HCT116 (cell line): ENCODE measurements around the gene GALK2. TPM values are rescaled to one million over a fixed set of nuclear protein-coding genes. Genes with fewer than 3 reads are reported as not detected.

Source experiments
- ATAC-seq: fragments of 200-7000 bp; cut with Tn5 transposase; 2 replicates; pipeline ENCODE4 v1.9.1; 2020; ENCODE audit warnings: mild to moderate bottlenecking, moderate library complexity
- BruUV-seq: library from RNA; stranded (reverse); fragments of 400-500 nt; replicated peaks from 2 replicates; lab custom pipeline; 2021; lab: Mats Ljungman, UMichigan
- CTCF ChIA-PET: fragments of 300-600 bp; sonication (Branson Sonifier 250); formaldehyde crosslinking; loops from one replicate; lab custom pipeline; 2021; ENCODE audit warnings: antibody characterized with exemption; lab: Charles Lee
- POLR2A ChIA-PET: fragments of 300-600, 350-600 bp; sonication (Branson Sonifier 250); formaldehyde crosslinking; loops from one replicate; lab custom pipeline; 2021; ENCODE audit warnings: antibody characterized with exemption; lab: Charles Lee
- RAD21 ChIA-PET, 2 experiments: fragments of 300-600 bp; sonication (Branson Sonifier 250); formaldehyde crosslinking; loops; one replicate each; lab custom pipeline; 2023; ENCODE audit warnings: low total read pairs in 2 of 2; ENCODE audit not compliant: uncharacterized antibody in 2 of 2, unreplicated experiment in 2 of 2, low non-redundant PET in 1 of 2; lab: Charles Lee
- DNase-seq: peaks from one replicate; pipeline ENCODE4 v3.0.0-alpha.2; 2010; ENCODE audit warnings: low read depth, low spot score
- H2AFZ ChIP-seq: fragments of 200-600 bp; shearing (Covaris generic), sonication (generic); 2 replicates; pipeline ENCODE4 v1.6.1; 2017; ENCODE audit warnings: low read depth, mixed run types, mixed read lengths, antibody characterized with exemption, low read length; ENCODE audit not compliant: poor library complexity, severe bottlenecking
- H3K27ac ChIP-seq: 2 replicates; pipeline ENCODE4 v1.5.1; 2012; ENCODE audit warnings: low read depth, low read length
- H3K27me3 ChIP-seq: fragments of 200-600 bp; sonication (generic); 2 replicates; pipeline ENCODE4 v1.6.1; 2016; ENCODE audit warnings: mixed run types, low read length, mixed read lengths; ENCODE audit not compliant: insufficient read depth
- H3K36me3 ChIP-seq, 2 experiments: fragments of 200-500 bp in 1 of 2; fragments of 200-600 bp in 1 of 2; sonication (Bioruptor generic) in 1 of 2; sonication (generic) in 1 of 2; 2 replicates each; pipeline versions ENCODE4 v1.5.1 to v1.6.1; 2014 to 2016; ENCODE audit warnings: low read length in 2 of 2, inconsistent platforms in 1 of 2, mixed read lengths in 1 of 2, mixed run types in 1 of 2; ENCODE audit not compliant: insufficient read depth in 2 of 2, control insufficient read depth in 1 of 2
- H3K4me1 ChIP-seq, 2 experiments: fragments of 200-600 bp in 1 of 2; sonication (generic) in 1 of 2; 2 replicates each; pipeline versions ENCODE4 v1.5.1 to v1.6.1; 2012 to 2017; ENCODE audit warnings: low read length in 2 of 2, inconsistent platforms in 1 of 2, mild to moderate bottlenecking in 1 of 2, mixed read lengths in 1 of 2, mixed run types in 1 of 2, moderate library complexity in 1 of 2; ENCODE audit not compliant: insufficient read depth in 2 of 2, control insufficient read depth in 1 of 2
- H3K4me2 ChIP-seq: fragments of 200-600 bp; sonication (generic); 2 replicates; pipeline ENCODE4 v1.6.1; 2017; ENCODE audit warnings: mixed run types, low read length, mixed read lengths
- H3K4me3 ChIP-seq, 2 experiments: fragments of 200-600 bp in 1 of 2; sonication (generic) in 1 of 2; replicated peaks in 1 of 2; 2 replicates each; pipeline ENCODE4 v1.5.1; 2011 to 2016; ENCODE audit warnings: low read length in 2 of 2, control low read depth in 1 of 2, low read depth in 1 of 2, mild to moderate bottlenecking in 1 of 2, mixed read lengths in 1 of 2, mixed run types in 1 of 2
- H3K79me2 ChIP-seq: fragments of 200-600 bp; sonication (generic); 2 replicates; pipeline ENCODE4 v1.6.1; 2017; ENCODE audit warnings: mild to moderate bottlenecking, mixed run types, low read length, moderate library complexity, mixed read lengths; ENCODE audit not compliant: insufficient read depth
- H3K9ac ChIP-seq: fragments of 200-600 bp; sonication (generic); 2 replicates; pipeline ENCODE4 v1.6.1; 2016; ENCODE audit warnings: low read length, mixed read lengths
- H3K9me2 ChIP-seq: fragments of 200-600 bp; sonication (generic), shearing (Covaris generic); 2 replicates; pipeline ENCODE4 v1.6.1; 2017; ENCODE audit warnings: mixed run types, mild to moderate bottlenecking, moderate library complexity; ENCODE audit not compliant: insufficient read depth
- H3K9me3 ChIP-seq, 2 experiments: fragments of 200-500 bp in 1 of 2; fragments of 200-600 bp in 1 of 2; sonication (Bioruptor generic) in 1 of 2; sonication (generic) in 1 of 2; 2 replicates each; pipeline ENCODE4 v1.6.1; 2014 to 2017; ENCODE audit warnings: low read length in 2 of 2, mixed read lengths in 2 of 2, inconsistent platforms in 1 of 2, low read depth in 1 of 2, mild to moderate bottlenecking in 1 of 2, mixed run types in 1 of 2, moderate library complexity in 1 of 2; ENCODE audit not compliant: control insufficient read depth in 1 of 2, insufficient read depth in 1 of 2
- H4K20me1 ChIP-seq: fragments of 200-600 bp; sonication (generic), shearing (Covaris generic); 2 replicates; pipeline ENCODE4 v1.6.1; 2017; ENCODE audit warnings: mixed run types, mild to moderate bottlenecking, moderate library complexity; ENCODE audit not compliant: insufficient read depth
- ATF3 ChIP-seq: IDR thresholded peaks from 2 replicates; pipeline ENCODE4 v1.6.1; 2012
- CBX3 ChIP-seq: IDR thresholded peaks from 2 replicates; pipeline ENCODE4 v1.6.1; 2012; ENCODE audit warnings: low read depth
- CTCF ChIP-seq, 3 experiments: fragments of 200-600 bp in 1 of 3; sonication (generic) in 1 of 3; IDR thresholded peaks in 2 of 3; conservative IDR thresholded peaks in 1 of 3; 2 replicates each; pipeline ENCODE4 v1.5.1; 2012 to 2017; ENCODE audit warnings: low read depth in 2 of 3, low read length in 2 of 3, antibody characterized with exemption in 1 of 3, borderline replicate concordance in 1 of 3, control low read depth in 1 of 3, mild to moderate bottlenecking in 1 of 3, mixed read lengths in 1 of 3, mixed run types in 1 of 3, moderate library complexity in 1 of 3; ENCODE audit not compliant: insufficient read depth in 1 of 3
- EGR1 ChIP-seq: IDR thresholded peaks from 2 replicates; pipeline ENCODE4 v1.6.1; 2012; ENCODE audit warnings: low read depth
- ELF1 ChIP-seq: IDR thresholded peaks from 2 replicates; pipeline ENCODE4 v1.6.1; 2012; ENCODE audit warnings: low read depth, borderline replicate concordance
- EZH2phosphoT487 ChIP-seq: fragments of 200-600 bp; IDR thresholded peaks from 2 replicates; pipeline ENCODE4 v1.6.1; 2018; ENCODE audit warnings: antibody characterized with exemption, borderline replicate concordance
- JUND ChIP-seq: IDR thresholded peaks from 2 replicates; pipeline ENCODE4 v1.6.1; 2012
- MAX ChIP-seq: IDR thresholded peaks from 2 replicates; pipeline ENCODE4 v1.6.1; 2012
- POLR2A ChIP-seq: IDR thresholded peaks from 2 replicates; pipeline ENCODE4 v1.7.0; 2011; ENCODE audit warnings: borderline replicate concordance; ENCODE audit not compliant: insufficient read depth, insufficient read length; ENCODE audit errors: extremely low read depth
- RAD21 ChIP-seq: IDR thresholded peaks from 2 replicates; pipeline ENCODE4 v1.6.1; 2012; ENCODE audit warnings: low read depth, mild to moderate bottlenecking
- REST ChIP-seq: IDR thresholded peaks from 2 replicates; pipeline ENCODE4 v1.6.1; 2012; ENCODE audit warnings: low read depth
- SIN3A ChIP-seq: IDR thresholded peaks from 2 replicates; pipeline ENCODE4 v1.6.1; 2012; ENCODE audit warnings: low read depth
- SP1 ChIP-seq: IDR thresholded peaks from 2 replicates; pipeline ENCODE4 v1.6.1; 2012; ENCODE audit warnings: low read depth
- SRF ChIP-seq: IDR thresholded peaks from 2 replicates; pipeline ENCODE4 v1.6.1; 2012; ENCODE audit warnings: low read depth
- YY1 ChIP-seq: IDR thresholded peaks from 2 replicates; pipeline ENCODE4 v1.6.1; 2011; ENCODE audit warnings: low read length, low read depth, moderate library complexity, mild to moderate bottlenecking; ENCODE audit not compliant: insufficient replicate concordance; ENCODE audit errors: extremely low read depth
- ZFX ChIP-seq: fragments of 450-650 bp; IDR thresholded peaks from 2 replicates; pipeline ENCODE4 v1.6.1; 2017
- ZNF274 ChIP-seq: fragments of 200-500 bp; sonication (Bioruptor generic); IDR thresholded peaks from 2 replicates; pipeline ENCODE4 v1.6.1; 2014; ENCODE audit warnings: mild to moderate bottlenecking, low read depth, low read length, inconsistent platforms
- intact Hi-C: fragments of 100-400 bp; cut with micrococcal nuclease; formaldehyde crosslinking; loops from 2 replicates; pipeline ENCODE4 v1.10.0; 2022
- total RNA-seq: library from RNA; stranded (reverse); gene quantifications from one replicate; pipeline ENCODE4 v1.2.1, GENCODE V29; 2021; ENCODE audit not compliant: unreplicated experiment

The GALK2 gene
- total RNA-seq, 1 experiment from 2014 or later: 18.7 TPM

- Histone ChIP-seq H4K20me1 (no peaks in the 10 kb centered on the region), H2AFZ (no peak overlapping the region), H3K27ac (no peak overlapping the region), H3K27me3 (no peaks in the 10 kb centered on the region), H3K4me3 (no peak overlapping the region), H3K79me2 (no peaks in the 10 kb centered on the region), H3K4me2 (no peak overlapping the region), H3K9me3 (no peaks in the 10 kb centered on the region), H3K36me3 (no peaks in the 10 kb centered on the region), H3K4me1 (no peaks in the 10 kb centered on the region), H3K9ac (no peak overlapping the region), H3K9me2 (no peaks in the 10 kb centered on the region)
- no TSS peak for BruUV-seq
- DNase-seq (no peak), ATAC-seq (no peak)
- intact Hi-C loops: no loop called here
- TF ChIP-seq SRF (no peak), SP1 (no peak), YY1 (no peak)
- ChIA-PET RAD21 (no interaction called here), POLR2A (no interaction called here), CTCF (no interaction called here)
These were observed 103.8 kb downstream of the GALK2 start for GRCh38 chr15:49273734-49274318.

- CTCF ChIA-PET: no interaction called here
- POLR2A ChIA-PET: no interaction called here
These were observed 108.7 kb downstream of the GALK2 start for GRCh38 chr15:49278751-49279150.

More at GRCh38 chr15:49278751-49279150, 108.7 kb downstream of the GALK2 start:
- Histone ChIP-seq H3K79me2 (no peaks in the 10 kb centered on the region), H3K4me3 (no peak overlapping the region), H2AFZ (no peak overlapping the region), H4K20me1 (no peaks in the 10 kb centered on the region), H3K4me1 (no peaks in the 10 kb centered on the region), H3K27me3 (no peaks in the 10 kb centered on the region), H3K9ac (no peak overlapping the region), H3K4me2 (no peak overlapping the region), H3K9me3 (no peaks in the 10 kb centered on the region), H3K27ac (no peak overlapping the region), H3K9me2 (no peaks in the 10 kb centered on the region), H3K36me3 (no peaks in the 10 kb centered on the region)
- BruUV-seq: no TSS peak
- RAD21 ChIA-PET: no interaction called here
- intact Hi-C loops: no loop called here
- ATAC-seq (no peak), DNase-seq (no peak)
- no peak for TF ChIP-seq CBX3
- no peak for TF ChIP-seq ATF3
- no peak for TF ChIP-seq EGR1
- TF ChIP-seq MAX: no peak
- TF ChIP-seq ZFX: no peak
- TF ChIP-seq ZNF274: no peak
- no peak for TF ChIP-seq JUND
- TF ChIP-seq CTCF (IDR thresholded peaks at IDR 0.05 in 2 of 3, conservative IDR thresholded peaks at IDR 0.05 in 1 of 3; ENCODE audit: borderline replicate concordance in 1 of 3, insufficient read depth in 1 of 3, low read depth in 2 of 3, low read length in 2 of 3): no peak
- TF ChIP-seq EZH2phosphoT487: no peak
- TF ChIP-seq POLR2A: no peak
- no peak for TF ChIP-seq YY1
- TF ChIP-seq ELF1: no peak
- no peak for TF ChIP-seq RAD21
- TF ChIP-seq SIN3A: no peak
- no peak for TF ChIP-seq REST
